Upper lobe of right lung (tissue), 1 donor: ENCODE measurements around the gene PLCH1. TPM values are rescaled to one million over a fixed set of nuclear protein-coding genes. Genes with fewer than 3 reads are reported as not detected.

Experiments used
- ATAC-seq: fragments of 200-7000 bp; cut with Tn5 transposase; one replicate; pipeline ENCODE4 v1.9.1; 2020; ENCODE audit warnings: mild to moderate bottlenecking, moderate library complexity
- DNase-seq: peaks from one replicate; pipeline ENCODE4 v3.0.0-alpha.2; 2020
- H3K27ac ChIP-seq: fragments of 200-600 bp; one replicate; pipeline ENCODE4 v1.8.0; 2022
- H3K27me3 ChIP-seq: fragments of 200-600 bp; one replicate; pipeline ENCODE4 v1.8.0; 2022; ENCODE audit warnings: mild to moderate bottlenecking
- H3K36me3 ChIP-seq: fragments of 200-600 bp; one replicate; pipeline ENCODE4 v1.8.0; 2022
- H3K4me1 ChIP-seq: fragments of 200-600 bp; one replicate; pipeline ENCODE4 v1.8.0; 2022
- H3K4me3 ChIP-seq: fragments of 200-600 bp; one replicate; pipeline ENCODE4 v1.8.0; 2022; ENCODE audit warnings: mild to moderate bottlenecking
- H3K9me3 ChIP-seq: fragments of 200-600 bp; one replicate; pipeline ENCODE4 v1.8.0; 2022
- intact Hi-C: fragments of 100-400 bp; cut with DNase I; formaldehyde crosslinking; loops from one replicate; pipeline ENCODE4 v1.11.0; 2022
- total RNA-seq: library from RNA; stranded (reverse); fragmentation: NEBNext Ultra II Directional; extraction: Animal tissue kit (Norgen Biotek cat#: 25700); gene quantifications from one replicate; pipeline ENCODE4 v1.2.1, GENCODE V29; 2021
- TF ChIP-seq, protein P1 (sequence below): fragments of 200-600 bp; IDR thresholded peaks from one replicate; pipeline ENCODE4 v1.8.0; 2022; ENCODE audit warnings: antibody characterized with exemption
- donor health status: DM: no; HTN: yes; CAD: no; lungs with severe emphysema.

The PLCH1 gene
- total RNA-seq, 1 donor from 2014 or later: 12.1 TPM

DNA sequence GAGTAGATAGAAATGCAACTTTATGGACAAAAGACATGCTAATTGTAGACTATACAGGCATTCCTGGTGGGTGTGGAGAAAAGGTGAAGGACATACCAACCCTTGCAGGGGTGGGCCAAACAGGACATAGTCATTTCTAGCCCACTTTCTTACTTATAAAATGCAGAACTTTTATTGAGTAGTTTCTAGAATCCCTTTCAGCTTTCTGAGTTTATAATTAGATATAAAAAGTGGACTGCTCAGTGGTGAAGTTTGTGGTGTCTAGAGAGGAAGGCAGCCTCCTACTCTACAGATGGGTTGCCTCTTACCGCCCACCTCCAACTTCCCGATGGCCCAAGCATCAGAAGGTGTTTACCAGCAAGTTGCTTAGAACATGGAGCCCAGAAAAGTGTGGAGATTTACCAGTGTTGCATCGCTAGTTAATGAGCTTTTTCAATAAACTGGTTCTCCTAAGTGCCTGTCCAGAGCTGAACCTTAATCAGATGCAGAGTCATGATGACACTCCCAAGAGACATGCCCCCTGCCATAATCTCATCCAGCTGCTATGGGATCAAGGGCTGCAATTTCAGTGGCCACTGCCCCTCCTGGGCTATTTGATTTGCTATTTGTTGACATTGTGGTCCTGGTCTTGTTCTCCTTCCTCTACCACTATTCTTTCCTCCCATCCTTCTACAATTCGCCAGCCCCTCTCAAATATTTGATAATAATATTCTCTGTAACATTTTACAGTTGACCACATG is 373.9 kb downstream of the PLCH1 start:
- no peak overlapping the region for H3K4me3 ChIP-seq
- no peaks in the 10 kb centered on the region for H3K9me3 ChIP-seq
- H3K4me1 ChIP-seq: no peaks in the 10 kb centered on the region
- TF ChIP-seq, protein P1, sequence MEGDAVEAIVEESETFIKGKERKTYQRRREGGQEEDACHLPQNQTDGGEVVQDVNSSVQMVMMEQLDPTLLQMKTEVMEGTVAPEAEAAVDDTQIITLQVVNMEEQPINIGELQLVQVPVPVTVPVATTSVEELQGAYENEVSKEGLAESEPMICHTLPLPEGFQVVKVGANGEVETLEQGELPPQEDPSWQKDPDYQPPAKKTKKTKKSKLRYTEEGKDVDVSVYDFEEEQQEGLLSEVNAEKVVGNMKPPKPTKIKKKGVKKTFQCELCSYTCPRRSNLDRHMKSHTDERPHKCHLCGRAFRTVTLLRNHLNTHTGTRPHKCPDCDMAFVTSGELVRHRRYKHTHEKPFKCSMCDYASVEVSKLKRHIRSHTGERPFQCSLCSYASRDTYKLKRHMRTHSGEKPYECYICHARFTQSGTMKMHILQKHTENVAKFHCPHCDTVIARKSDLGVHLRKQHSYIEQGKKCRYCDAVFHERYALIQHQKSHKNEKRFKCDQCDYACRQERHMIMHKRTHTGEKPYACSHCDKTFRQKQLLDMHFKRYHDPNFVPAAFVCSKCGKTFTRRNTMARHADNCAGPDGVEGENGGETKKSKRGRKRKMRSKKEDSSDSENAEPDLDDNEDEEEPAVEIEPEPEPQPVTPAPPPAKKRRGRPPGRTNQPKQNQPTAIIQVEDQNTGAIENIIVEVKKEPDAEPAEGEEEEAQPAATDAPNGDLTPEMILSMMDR: no peak
- H3K27ac ChIP-seq: no peak overlapping the region
- ATAC-seq: no peak
- intact Hi-C loops: no loop called here
- no peaks in the 10 kb centered on the region for H3K36me3 ChIP-seq
- DNase-seq: no peak
- no peaks in the 10 kb centered on the region for H3K27me3 ChIP-seq

GRCh38 chr3:155370198-155370597 is 374.7 kb downstream of the PLCH1 start:
- Histone ChIP-seq H3K9me3 (no peaks in the 10 kb centered on the region), H3K4me3 (no peak overlapping the region), H3K27ac (no peak overlapping the region), H3K27me3 (no peaks in the 10 kb centered on the region), H3K4me1 (no peaks in the 10 kb centered on the region), H3K36me3 (no peaks in the 10 kb centered on the region)
- no peak for DNase-seq
- intact Hi-C loops: no loop called here
- TF ChIP-seq, protein P1: no peak
- peak; percentile 81 for ATAC-seq

GRCh38 chr3:155369735-155370134 is 375.1 kb downstream of the PLCH1 start:
- H3K4me1 ChIP-seq: no peaks in the 10 kb centered on the region
- no peaks in the 10 kb centered on the region for H3K27me3 ChIP-seq
- DNase-seq (no peak), ATAC-seq (no peak)
- no peak overlapping the region for H3K4me3 ChIP-seq
- no peaks in the 10 kb centered on the region for H3K9me3 ChIP-seq
- intact Hi-C loops: no loop called here
- TF ChIP-seq, protein P1: no peak
- H3K36me3 ChIP-seq: no peaks in the 10 kb centered on the region
- no peak overlapping the region for H3K27ac ChIP-seq

- H3K27ac ChIP-seq: peak overlapping the region; percentile 33
- no peaks in the 10 kb centered on the region for H3K36me3 ChIP-seq
- H3K9me3 ChIP-seq: no peaks in the 10 kb centered on the region
- H3K4me1 ChIP-seq: no peaks in the 10 kb centered on the region
- no peak for ATAC-seq
- TF ChIP-seq, protein P1: no peak
- H3K4me3 ChIP-seq: no peak overlapping the region
- H3K27me3 ChIP-seq: no peaks in the 10 kb centered on the region
- intact Hi-C loops: no loop called here
- no peak for DNase-seq
Measured at GRCh38 chr3:155369244-155369643, 375.6 kb downstream of the PLCH1 start.

- Histone ChIP-seq H3K27ac (peak overlapping the region; percentile 33), H3K36me3 (no peaks in the 10 kb centered on the region), H3K27me3 (no peaks in the 10 kb centered on the region), H3K4me1 (no peaks in the 10 kb centered on the region), H3K9me3 (no peaks in the 10 kb centered on the region), H3K4me3 (no peak overlapping the region)
- intact Hi-C loops: no loop called here
- DNase-seq (no peak), ATAC-seq (no peak)
- TF ChIP-seq, protein P1: no peak
Measured at GRCh38 chr3:155368786-155369185, 376.1 kb downstream of the PLCH1 start.

GRCh38 chr3:155367506-155367905 is 377.4 kb downstream of the PLCH1 start:
- H3K27ac ChIP-seq: no peak overlapping the region
- H3K4me3 ChIP-seq: no peak overlapping the region
- no peaks in the 10 kb centered on the region for H3K36me3 ChIP-seq
- intact Hi-C loops: no loop called here
- TF ChIP-seq, protein P1: no peak
- H3K9me3 ChIP-seq: no peaks in the 10 kb centered on the region
- ATAC-seq (no peak), DNase-seq (no peak)
- no peaks in the 10 kb centered on the region for H3K4me1 ChIP-seq
- no peaks in the 10 kb centered on the region for H3K27me3 ChIP-seq
